GM10266 (cell line): ENCODE measurements around the gene NAT10.

Source experiments
- DNase-seq: peaks from one replicate; pipeline ENCODE4 v3.0.0; 2012; ENCODE audit errors: extremely low spot score
- CTCF ChIP-seq: IDR thresholded peaks from 2 replicates; pipeline ENCODE4 v1.5.1; 2012; ENCODE audit warnings: mild to moderate bottlenecking, low read depth; ENCODE audit not compliant: control insufficient read depth, insufficient read depth; ENCODE audit errors: missing control alignments

NAT10 gene

GRCh38 chr11:34183848-34184391, 78.5 kb downstream of the NAT10 start:
- no peak for DNase-seq
- no peak for TF ChIP-seq CTCF

- no peak for TF ChIP-seq CTCF
- DNase-seq, result no peak
Observed at GRCh38 chr11:34184505-34185015, 79.1 kb downstream of the NAT10 start.

- no peak for DNase-seq
- no peak for TF ChIP-seq CTCF
Observed at GRCh38 chr11:34185926-34186841, 80.8 kb downstream of the NAT10 start.

GRCh38 chr11:34188181-34188580, 82.8 kb downstream of the NAT10 start:
- DNase-seq, result no peak
- TF ChIP-seq CTCF, result no peak

GRCh38 chr11:34189191-34189590, 83.8 kb downstream of the NAT10 start:
- no peak for DNase-seq
- no peak for TF ChIP-seq CTCF

- no peak for DNase-seq
- no peak for TF ChIP-seq CTCF
Observed at GRCh38 chr11:34190192-34191139, 85.0 kb downstream of the NAT10 start.
